ENCODE data around the gene GNPDA1. TPM values are rescaled to one million over a fixed set of nuclear protein-coding genes. Genes with fewer than 3 reads are reported as not detected.
"Not testable (repeated sequence)": the region's sequence is repeated elsewhere in the genome, so short reads cannot be mapped to it uniquely, and the experiment has no call there.

The GNPDA1 gene
- polyA plus RNA-seq, 3 donors, result 14.6 to 47.6 (median 24.3) TPM

DNA sequence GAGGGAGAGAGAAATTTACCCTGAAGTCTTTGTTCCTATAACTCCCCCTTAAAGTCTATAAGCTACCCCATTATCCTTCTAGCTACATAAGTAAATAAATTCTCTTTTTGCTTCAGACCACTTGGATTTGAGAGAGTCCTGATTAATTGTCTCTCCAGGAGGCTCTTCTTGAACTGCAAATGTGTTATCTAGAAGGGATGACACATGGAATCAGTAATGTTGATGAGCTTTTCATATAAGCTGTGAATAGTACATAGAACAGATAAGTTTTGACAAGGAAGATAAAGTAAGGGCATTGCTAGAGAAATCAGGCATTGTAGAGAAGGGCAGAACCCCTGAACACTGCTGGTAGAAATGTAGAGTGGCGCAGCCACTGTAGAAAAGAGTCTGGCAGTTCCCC, 42.5 kb upstream of the GNPDA1 start:
- H3K36me3 Mint-ChIP-seq, result no peaks in the 10 kb centered on the region
- no peaks in the 10 kb centered on the region for H3K9me3 ChIP-seq (replicated peaks in 1 of 2; ENCODE audit: control insufficient read depth in 1 of 2, insufficient read depth in 1 of 2, low read length in 2 of 2)
- intact Hi-C loops (cut with micrococcal nuclease), result no loop called here

DNA sequence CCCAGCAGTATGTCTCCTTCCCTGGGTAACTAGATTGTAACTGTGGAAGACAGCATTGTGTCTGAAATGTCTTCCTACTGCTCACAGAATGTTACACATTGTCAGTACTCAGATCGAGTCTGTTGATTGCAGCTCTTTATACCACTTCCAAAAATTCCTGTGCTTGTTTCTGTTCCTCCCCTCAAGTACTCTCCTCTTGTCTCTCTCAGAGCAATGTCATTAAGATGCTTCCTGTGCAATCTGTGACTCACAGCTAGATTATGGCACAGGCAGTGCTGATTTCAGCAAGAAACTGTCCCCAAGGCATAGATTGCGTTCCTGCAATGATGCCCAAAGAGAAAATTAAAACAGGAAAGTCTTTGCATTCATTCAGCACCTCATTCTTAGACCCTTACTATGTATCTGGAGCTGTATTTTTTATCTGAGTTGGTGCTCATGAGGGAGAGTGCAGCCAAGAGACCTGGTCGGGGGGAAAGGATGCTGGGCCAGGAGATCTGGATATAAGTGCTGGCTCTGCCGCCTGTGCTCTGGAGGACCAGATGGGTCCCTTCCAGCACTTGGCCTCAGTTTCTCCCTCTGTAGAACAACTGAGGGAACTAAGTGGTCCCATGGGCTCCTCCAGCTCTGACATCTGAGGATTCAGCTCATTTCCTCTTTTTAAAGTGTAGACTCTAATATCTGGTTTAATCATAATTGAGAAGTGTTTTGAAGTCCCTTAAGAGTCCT, 40.8 kb upstream of the GNPDA1 start:
- peak overlapping the region in 1 of 2 donors; percentile 78 for H3K4me3 Mint-ChIP-seq
- no peak overlapping the region for H2AFZ ChIP-seq (ENCODE audit: insufficient read depth, low read depth, low read length, poor library complexity, severe bottlenecking)

More for the DNA sequence above, 42.5 kb upstream of the GNPDA1 start:
- Histone ChIP-seq H3K27ac (ENCODE audit: low read depth in 1 of 2, low read length in 2 of 2) (no peak overlapping the region), H3K36me3 (replicated peaks in 1 of 2; ENCODE audit: control insufficient read depth in 1 of 2, insufficient read depth in 2 of 2, low read length in 2 of 2) (no peaks in the 10 kb centered on the region), H3K4me3 (replicated peaks in 1 of 3; ENCODE audit: low read depth in 2 of 3, low read length in 3 of 3) (no peak overlapping the region), H4K20me1 (ENCODE audit: insufficient read depth, low read length) (no peaks in the 10 kb centered on the region), H3K79me2 (ENCODE audit: insufficient read depth, low read length) (no peaks in the 10 kb centered on the region), H3K4me2 (replicated peaks; ENCODE audit: extremely low read depth, low read length, poor library complexity, severe bottlenecking) (no peak overlapping the region), H3K27me3 (ENCODE audit: control insufficient read depth in 2 of 2, insufficient read depth in 2 of 2, low read length in 2 of 2) (no peaks in the 10 kb centered on the region), H3K9ac (ENCODE audit: insufficient read depth, low read length, poor library complexity, severe bottlenecking) (no peak overlapping the region), H3K4me1 (ENCODE audit: control insufficient read depth in 1 of 2, insufficient read depth in 2 of 2, low read length in 2 of 2) (peaks cover 34 to 36% of the 10 kb centered on the region in 2 donors), H2AFZ (ENCODE audit: insufficient read depth, low read depth, low read length, poor library complexity, severe bottlenecking) (no peak overlapping the region)
- no peak for DNase-seq
- peaks cover 1 to 2% (median 2%) of the 10 kb centered on the region in 3 donors for H3K27me3 Mint-ChIP-seq (ENCODE audit: low read depth in 3 of 3)
- H3K4me1 Mint-ChIP-seq, result peaks cover 35% of the 10 kb centered on the region
- H3K4me3 Mint-ChIP-seq, result no peak overlapping the region
- no peak overlapping the region for H3K27ac Mint-ChIP-seq
- H3K9me3 Mint-ChIP-seq, result no peaks in the 10 kb centered on the region
- TF ChIP-seq, protein P1, sequence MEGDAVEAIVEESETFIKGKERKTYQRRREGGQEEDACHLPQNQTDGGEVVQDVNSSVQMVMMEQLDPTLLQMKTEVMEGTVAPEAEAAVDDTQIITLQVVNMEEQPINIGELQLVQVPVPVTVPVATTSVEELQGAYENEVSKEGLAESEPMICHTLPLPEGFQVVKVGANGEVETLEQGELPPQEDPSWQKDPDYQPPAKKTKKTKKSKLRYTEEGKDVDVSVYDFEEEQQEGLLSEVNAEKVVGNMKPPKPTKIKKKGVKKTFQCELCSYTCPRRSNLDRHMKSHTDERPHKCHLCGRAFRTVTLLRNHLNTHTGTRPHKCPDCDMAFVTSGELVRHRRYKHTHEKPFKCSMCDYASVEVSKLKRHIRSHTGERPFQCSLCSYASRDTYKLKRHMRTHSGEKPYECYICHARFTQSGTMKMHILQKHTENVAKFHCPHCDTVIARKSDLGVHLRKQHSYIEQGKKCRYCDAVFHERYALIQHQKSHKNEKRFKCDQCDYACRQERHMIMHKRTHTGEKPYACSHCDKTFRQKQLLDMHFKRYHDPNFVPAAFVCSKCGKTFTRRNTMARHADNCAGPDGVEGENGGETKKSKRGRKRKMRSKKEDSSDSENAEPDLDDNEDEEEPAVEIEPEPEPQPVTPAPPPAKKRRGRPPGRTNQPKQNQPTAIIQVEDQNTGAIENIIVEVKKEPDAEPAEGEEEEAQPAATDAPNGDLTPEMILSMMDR (IDR thresholded peaks at IDR 0.05), result no peak
- no CpG with 5 or more reads among the region's 1 CpG for WGBS (ENCODE audit: insufficient coverage)

DNA sequence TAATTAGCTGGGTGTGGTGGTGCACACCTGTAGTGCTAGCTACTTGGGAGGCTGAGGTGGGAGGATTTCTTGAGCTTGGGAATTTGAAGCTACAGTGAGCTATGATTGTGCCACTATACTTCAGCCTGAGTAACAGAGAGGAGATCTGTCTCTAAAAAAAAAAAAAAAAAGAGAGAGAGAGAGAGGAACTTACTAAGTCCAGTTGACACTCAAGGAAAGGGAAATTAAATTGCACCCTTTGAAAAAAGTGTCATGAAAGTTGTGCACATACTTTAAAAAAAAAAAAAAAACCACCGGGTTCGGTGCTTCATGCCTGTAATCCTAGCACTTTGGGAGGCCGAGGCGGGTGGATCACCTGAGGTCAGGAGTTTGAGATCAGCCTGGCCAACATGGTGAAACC, 39.2 kb upstream of the GNPDA1 start:
- Histone ChIP-seq H3K4me1 (ENCODE audit: control insufficient read depth in 1 of 2, insufficient read depth in 2 of 2, low read length in 2 of 2) (peaks cover 34 to 36% of the 10 kb centered on the region in 2 donors), H3K27ac (ENCODE audit: low read depth in 1 of 2, low read length in 2 of 2) (peak overlapping the region in 1 of 2 donors; percentile 71), H3K4me2 (replicated peaks; ENCODE audit: extremely low read depth, low read length, poor library complexity, severe bottlenecking) (peak overlapping the region; percentile 11)
- not testable (repeated sequence) for H3K27me3 ChIP-seq (ENCODE audit: control insufficient read depth in 2 of 2, insufficient read depth in 2 of 2, low read length in 2 of 2); H2AFZ ChIP-seq (ENCODE audit: insufficient read depth, low read depth, low read length, poor library complexity, severe bottlenecking); H3K9me3 Mint-ChIP-seq; H3K4me3 Mint-ChIP-seq; H3K79me2 ChIP-seq (ENCODE audit: insufficient read depth, low read length); H3K9ac ChIP-seq (ENCODE audit: insufficient read depth, low read length, poor library complexity, severe bottlenecking); H3K36me3 ChIP-seq (replicated peaks in 1 of 2; ENCODE audit: control insufficient read depth in 1 of 2, insufficient read depth in 2 of 2, low read length in 2 of 2); H3K36me3 Mint-ChIP-seq; H3K27me3 Mint-ChIP-seq (ENCODE audit: low read depth in 3 of 3); H3K4me3 ChIP-seq (replicated peaks in 1 of 3; ENCODE audit: low read depth in 2 of 3, low read length in 3 of 3); H4K20me1 ChIP-seq (ENCODE audit: insufficient read depth, low read length); H3K9me3 ChIP-seq (replicated peaks in 1 of 2; ENCODE audit: control insufficient read depth in 1 of 2, insufficient read depth in 1 of 2, low read length in 2 of 2)
- DNase-seq, result peak in 2 of 3 donors; percentile 37 to 38
- intact Hi-C loops (cut with micrococcal nuclease), result loop anchor here in 1 of 2 donors (5.0 kb wide), 1 partner anchor 35 kb away; no protein-coding TSS in a partner anchor
- H3K27ac Mint-ChIP-seq, result peak overlapping the region in 6 of 7 donors; percentile 15 to 94 (median 76)
- peaks cover 35% of the 10 kb centered on the region for H3K4me1 Mint-ChIP-seq
- WGBS (ENCODE audit: insufficient coverage), result no CpG with 5 or more reads among the region's 4 CpGs

More for the DNA sequence above, 40.8 kb upstream of the GNPDA1 start:
- 33% methylated on average over 3 of the region's 4 CpGs for WGBS (ENCODE audit: insufficient coverage)
- no peaks in the 10 kb centered on the region for H3K27me3 ChIP-seq (ENCODE audit: control insufficient read depth in 2 of 2, insufficient read depth in 2 of 2, low read length in 2 of 2)
- H3K9me3 ChIP-seq (replicated peaks in 1 of 2; ENCODE audit: control insufficient read depth in 1 of 2, insufficient read depth in 1 of 2, low read length in 2 of 2), result no peaks in the 10 kb centered on the region
- peak overlapping the region; percentile 42 for H3K4me2 ChIP-seq (replicated peaks; ENCODE audit: extremely low read depth, low read length, poor library complexity, severe bottlenecking)
- no peaks in the 10 kb centered on the region for H3K9me3 Mint-ChIP-seq
- TF ChIP-seq, protein P1 (IDR thresholded peaks at IDR 0.05), result no peak
- intact Hi-C loops (cut with micrococcal nuclease), result loop anchor here in 1 of 2 donors (5.0 kb wide), 1 partner anchor 36 kb away; no protein-coding TSS in a partner anchor
- H3K27me3 Mint-ChIP-seq (ENCODE audit: low read depth in 3 of 3), result peaks cover 1 to 4% (median 3%) of the 10 kb centered on the region in 3 donors
- DNase-seq, result peak; percentile 76 to 90 (median 89)
- no peaks in the 10 kb centered on the region for H3K36me3 ChIP-seq (replicated peaks in 1 of 2; ENCODE audit: control insufficient read depth in 1 of 2, insufficient read depth in 2 of 2, low read length in 2 of 2)
- peaks cover 34 to 36% of the 10 kb centered on the region in 2 donors for H3K4me1 ChIP-seq (ENCODE audit: control insufficient read depth in 1 of 2, insufficient read depth in 2 of 2, low read length in 2 of 2)
- peak overlapping the region in 1 of 3 experiments; percentile 20 for H3K4me3 ChIP-seq (replicated peaks in 1 of 3; ENCODE audit: low read depth in 2 of 3, low read length in 3 of 3)
- H3K27ac ChIP-seq (ENCODE audit: low read depth in 1 of 2, low read length in 2 of 2), result peak overlapping the region; percentile 51 to 71
- peaks cover 35% of the 10 kb centered on the region for H3K4me1 Mint-ChIP-seq
- peak overlapping the region; percentile 69 to 94 (median 91) for H3K27ac Mint-ChIP-seq
- H3K36me3 Mint-ChIP-seq, result no peaks in the 10 kb centered on the region
- no peaks in the 10 kb centered on the region for H3K79me2 ChIP-seq (ENCODE audit: insufficient read depth, low read length)
- no peak overlapping the region for H3K9ac ChIP-seq (ENCODE audit: insufficient read depth, low read length, poor library complexity, severe bottlenecking)
- H4K20me1 ChIP-seq (ENCODE audit: insufficient read depth, low read length), result no peaks in the 10 kb centered on the region
